Stomach smooth muscle (tissue), 2 donors: ENCODE measurements around the gene LSM7.
"Not testable (repeated sequence)": the region's sequence is repeated elsewhere in the genome, so short reads cannot be mapped to it uniquely, and the experiment has no call there.

ENCODE experiments used
- H3K27ac ChIP-seq: one replicate; pipeline ENCODE4 v1.7.0; 2013; ENCODE audit warnings: mild to moderate bottlenecking, low read length, inconsistent platforms
- H3K27me3 ChIP-seq, 2 donors: one replicate each; pipeline ENCODE4 v1.7.0; 2013; ENCODE audit warnings: low read length in 2 of 2; ENCODE audit not compliant: insufficient read depth in 2 of 2, control insufficient read depth in 1 of 2
- H3K36me3 ChIP-seq, 2 donors: one replicate each; pipeline ENCODE4 v1.7.0; 2013; ENCODE audit warnings: low read length in 2 of 2; ENCODE audit not compliant: control insufficient read depth in 2 of 2, insufficient read depth in 2 of 2
- H3K4me1 ChIP-seq: one replicate; pipeline ENCODE4 v1.7.0; 2013; ENCODE audit warnings: low read length; ENCODE audit not compliant: control insufficient read depth, insufficient read depth
- H3K4me3 ChIP-seq, 2 donors: one replicate each; pipeline ENCODE4 v1.7.0; 2013; ENCODE audit warnings: low read length in 2 of 2
- H3K9ac ChIP-seq, 2 donors: one replicate each; pipeline ENCODE4 v1.7.0; 2013; ENCODE audit warnings: low read length in 2 of 2, mild to moderate bottlenecking in 1 of 2
- H3K9me3 ChIP-seq, 2 donors: one replicate each; pipeline ENCODE4 v1.7.0; 2013; ENCODE audit warnings: low read length in 2 of 2; ENCODE audit not compliant: control insufficient read depth in 2 of 2
- donor health status: healthy.
- donor health status: Pancreatic carcinoma.

The LSM7 gene

GRCh38 chr19:2282062-2282861 is 46.1 kb downstream of the LSM7 start, which contains the start of gene PEAK3:
PEAK3 (minus strand) TSS chr19:2282175; CDS start chr19:2280931, 1,244 bp downstream.
- Histone ChIP-seq H3K27me3 (no peaks in the 10 kb centered on the region), H3K9ac (peak within 1 kb of the TSS in 1 of 2 donors; percentile 9), H3K4me3 (peak within 1 kb of the TSS in 1 of 2 donors; percentile 52), H3K27ac (no peak within 1 kb of the TSS), H3K36me3 (no peaks in the 10 kb centered on the region), H3K9me3 (no peaks in the 10 kb centered on the region), H3K4me1 (peaks cover 10% of the 10 kb centered on the region)

GRCh38 chr19:2281265-2282061 is 46.9 kb downstream of the LSM7 start:
- Histone ChIP-seq H3K9ac (peak overlapping the region in 1 of 2 donors; percentile 9), H3K4me3 (peak overlapping the region in 1 of 2 donors; percentile 29)
- H3K36me3 ChIP-seq, H3K27me3 ChIP-seq, H3K27ac ChIP-seq, H3K9me3 ChIP-seq, H3K4me1 ChIP-seq: not testable (repeated sequence)

DNA sequence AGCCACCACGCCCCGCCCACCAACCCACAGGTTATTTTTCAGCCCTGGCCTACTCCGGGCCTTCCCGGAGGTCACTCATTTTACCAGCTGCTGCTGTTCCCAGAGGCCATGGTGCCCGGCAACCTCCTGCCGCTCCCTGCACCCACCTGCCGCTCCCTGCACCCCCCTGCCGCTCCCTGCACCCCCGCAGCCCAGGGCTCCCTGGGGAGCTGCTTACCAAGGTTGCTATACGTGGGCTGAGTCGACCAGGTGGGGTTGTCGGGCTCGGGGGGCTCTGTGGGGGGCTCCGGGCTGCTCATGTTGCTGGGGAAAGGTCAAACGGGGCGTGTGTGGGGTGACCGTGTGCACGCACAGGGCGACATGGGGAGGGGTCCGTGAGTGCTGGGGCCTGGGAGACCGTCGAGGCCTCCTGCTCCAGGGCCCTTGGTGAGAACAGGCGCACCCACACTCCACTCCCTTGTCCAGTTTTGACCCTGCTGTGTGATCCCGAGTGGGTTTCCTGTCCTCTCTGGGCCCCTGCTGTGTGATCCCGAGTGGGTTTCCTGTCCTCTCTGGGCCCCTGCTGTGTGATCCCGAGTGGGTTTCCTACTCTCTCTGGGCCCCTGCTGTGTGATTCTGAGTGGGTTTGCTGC is 47.6 kb downstream of the LSM7 start:
- Histone ChIP-seq H3K9me3 (no peaks in the 10 kb centered on the region), H3K9ac (no peak overlapping the region), H3K27me3 (no peaks in the 10 kb centered on the region), H3K4me1 (peaks cover 17% of the 10 kb centered on the region), H3K36me3 (no peaks in the 10 kb centered on the region), H3K4me3 (no peak overlapping the region), H3K27ac (no peak overlapping the region)

DNA sequence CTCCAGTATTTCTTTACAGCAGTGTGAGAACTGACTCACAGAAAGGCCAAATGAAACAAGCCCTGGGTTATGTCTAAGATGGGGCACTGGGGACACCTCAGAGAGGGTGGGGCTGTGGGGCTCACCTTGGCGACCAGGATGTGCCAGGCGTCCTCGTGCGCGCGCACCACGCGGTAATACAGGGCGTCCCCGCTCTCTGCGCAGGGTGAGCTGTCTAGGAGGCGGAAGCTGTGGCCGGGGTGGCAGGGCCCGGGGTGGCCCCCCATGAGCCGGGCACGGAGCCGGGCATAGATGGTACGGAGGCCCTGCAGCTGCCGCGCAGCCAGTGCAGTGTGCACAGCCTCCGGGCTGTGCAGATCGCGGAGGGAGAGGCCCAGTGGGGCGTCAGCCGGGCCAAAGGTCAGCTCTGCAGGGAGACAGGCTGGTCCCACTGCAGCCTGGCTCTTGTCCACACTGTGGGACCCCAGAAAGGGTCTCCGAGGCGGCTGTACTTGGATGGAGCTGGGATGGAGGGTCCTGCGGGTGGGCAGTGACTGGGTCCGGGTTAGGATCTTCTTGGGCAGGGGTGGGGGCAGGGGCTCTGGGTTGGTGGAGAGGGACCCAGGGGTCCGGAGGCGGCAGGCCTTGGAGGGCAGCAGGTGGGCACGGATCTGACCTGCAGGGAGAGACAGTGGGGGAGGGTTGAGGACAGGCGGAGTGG is 49.8 kb downstream of the LSM7 start:
- Histone ChIP-seq H3K4me3 (no peak overlapping the region), H3K4me1 (peaks cover 35% of the 10 kb centered on the region), H3K27me3 (no peaks in the 10 kb centered on the region), H3K9me3 (no peaks in the 10 kb centered on the region), H3K27ac (no peak overlapping the region), H3K36me3 (peaks cover 2 to 4% of the 10 kb centered on the region in 2 donors), H3K9ac (no peak overlapping the region)

DNA sequence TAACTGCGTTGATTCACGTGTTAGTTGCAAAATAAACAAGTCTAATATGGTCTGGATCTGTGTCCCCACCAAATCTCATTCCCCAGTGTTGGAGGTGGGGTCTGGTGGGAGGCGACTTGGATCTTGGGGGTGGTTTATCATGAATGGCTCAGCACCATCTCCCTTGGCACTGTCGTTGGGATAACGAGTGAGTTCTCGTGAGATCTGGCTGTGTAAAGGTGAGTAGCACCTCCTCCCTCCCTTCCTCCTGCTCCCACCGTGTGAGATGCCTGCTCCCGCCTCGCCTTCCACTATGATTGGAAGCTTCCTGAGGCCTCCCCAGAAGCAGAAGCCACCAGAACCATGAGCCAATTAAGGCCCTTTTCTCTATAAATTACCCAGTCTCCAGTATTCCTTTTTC is 51.2 kb downstream of the LSM7 start:
- no peak overlapping the region for H3K9ac ChIP-seq
- H3K9me3 ChIP-seq = no peaks in the 10 kb centered on the region
- peaks cover 8 to 9% of the 10 kb centered on the region in 2 donors for H3K36me3 ChIP-seq
- no peak overlapping the region for H3K27ac ChIP-seq
- H3K4me1 ChIP-seq = peaks cover 40% of the 10 kb centered on the region
- no peak overlapping the region for H3K4me3 ChIP-seq
- no peaks in the 10 kb centered on the region for H3K27me3 ChIP-seq

- H3K36me3 ChIP-seq = peaks cover 9 to 11% of the 10 kb centered on the region in 2 donors
- no peak overlapping the region for H3K27ac ChIP-seq
- H3K9ac ChIP-seq = no peak overlapping the region
- no peaks in the 10 kb centered on the region for H3K9me3 ChIP-seq
- peaks cover 40% of the 10 kb centered on the region for H3K4me1 ChIP-seq
- no peak overlapping the region for H3K4me3 ChIP-seq
- H3K27me3 ChIP-seq = no peaks in the 10 kb centered on the region
Observed at GRCh38 chr19:2276429-2276986, 51.9 kb downstream of the LSM7 start.

DNA sequence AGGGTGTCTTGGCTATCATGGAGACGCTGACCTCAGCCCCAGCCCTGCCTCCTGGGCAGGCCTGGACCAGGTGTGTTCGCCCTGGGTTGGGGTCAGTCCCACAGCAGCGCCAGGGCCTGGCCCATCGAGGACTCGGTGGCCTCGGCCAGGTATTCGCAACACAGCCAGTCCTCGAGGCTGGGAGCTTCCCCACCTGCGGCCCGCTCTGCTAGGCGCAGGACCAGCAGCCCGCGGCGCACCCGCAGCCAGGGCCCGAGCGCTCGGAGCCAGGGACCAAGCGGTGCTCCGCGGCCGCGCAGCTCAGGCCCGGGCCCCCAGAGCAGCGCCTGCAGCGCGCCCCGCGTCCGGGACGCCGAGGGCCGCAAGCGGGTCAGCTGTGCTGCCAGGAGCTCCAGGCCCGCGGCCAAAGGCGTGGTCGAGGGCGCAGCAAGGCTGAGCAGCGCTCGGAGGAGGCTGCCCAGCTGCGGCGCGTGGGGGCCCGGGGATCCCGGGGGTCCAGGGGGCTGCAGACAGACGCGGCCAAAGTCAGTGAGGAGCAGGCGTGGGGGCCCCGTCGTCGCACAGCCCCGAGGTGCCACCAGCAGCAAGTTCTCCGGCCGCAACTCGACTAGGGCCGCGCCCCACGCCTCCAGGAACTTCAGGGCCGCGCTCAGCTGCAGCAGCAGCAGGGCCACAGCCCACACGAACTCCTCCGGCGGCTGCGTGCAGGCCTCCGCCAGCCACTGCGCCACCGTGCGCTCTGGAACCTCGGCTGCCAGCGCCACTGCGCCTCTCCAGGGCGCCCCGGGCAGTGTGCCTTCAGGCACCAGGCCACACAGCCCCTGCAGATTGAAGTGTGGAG is 52.6 kb downstream of the LSM7 start:
- Histone ChIP-seq H3K27me3 (no peaks in the 10 kb centered on the region), H3K4me3 (peak overlapping the region in 1 of 2 donors; percentile 15), H3K27ac (no peak overlapping the region), H3K9ac (no peak overlapping the region), H3K9me3 (no peaks in the 10 kb centered on the region), H3K36me3 (peaks cover 9 to 11% of the 10 kb centered on the region in 2 donors), H3K4me1 (peaks cover 47% of the 10 kb centered on the region)

DNA sequence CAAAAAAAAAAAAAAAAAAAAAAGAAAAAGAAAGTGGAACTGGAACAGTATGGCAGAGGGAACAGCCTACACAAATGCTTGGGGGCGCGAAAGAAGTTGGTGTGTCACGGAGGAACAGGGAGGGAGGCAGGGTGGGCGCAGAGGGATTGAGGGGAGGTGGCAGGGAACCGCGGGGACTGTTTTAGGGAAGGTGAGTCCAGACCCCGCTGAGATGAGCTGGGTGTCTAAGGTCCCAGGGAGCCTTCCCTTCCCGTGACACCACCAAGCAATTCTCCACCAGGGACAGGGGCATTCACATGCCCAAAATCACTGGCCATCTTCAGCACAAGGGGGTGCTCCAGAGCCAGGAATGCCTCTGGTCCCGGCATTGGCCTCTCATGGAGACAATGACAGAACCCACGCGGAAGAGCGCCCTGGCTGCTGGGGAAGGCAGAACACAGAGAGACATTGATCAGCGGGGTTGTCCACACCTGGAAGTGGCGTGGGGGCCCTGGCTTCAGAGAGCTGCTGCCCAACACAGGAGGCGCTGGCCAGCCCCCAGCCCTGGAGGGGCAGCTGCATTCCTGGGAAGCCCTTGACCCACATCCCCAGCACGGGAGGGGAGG is 53.4 kb downstream of the LSM7 start:
- Histone ChIP-seq H3K27me3 (no peaks in the 10 kb centered on the region), H3K27ac (no peak overlapping the region), H3K36me3 (peaks cover 9 to 11% of the 10 kb centered on the region in 2 donors), H3K9ac (no peak overlapping the region), H3K4me1 (peaks cover 47% of the 10 kb centered on the region), H3K9me3 (no peaks in the 10 kb centered on the region), H3K4me3 (no peak overlapping the region)

GRCh38 chr19:2274185-2274711 is 54.1 kb downstream of the LSM7 start:
- Histone ChIP-seq H3K9me3 (no peaks in the 10 kb centered on the region), H3K9ac (peak overlapping the region in 1 of 2 donors; percentile 48), H3K27me3 (no peaks in the 10 kb centered on the region), H3K4me1 (peaks cover 47% of the 10 kb centered on the region), H3K27ac (peak overlapping the region; percentile 66), H3K36me3 (peaks cover 9 to 11% of the 10 kb centered on the region in 2 donors), H3K4me3 (peak overlapping the region in 1 of 2 donors; percentile 65)
